HG03354 (cell line): Measurements from ENCODE around the gene FRA10AC1.
A peak's percentile ranks its signal among the peaks of the same experiment; 100 is the strongest.

ENCODE experiments used
- ATAC-seq: cut with Tn5 transposase; IDR thresholded peaks from one replicate; pipeline ENCODE4 v1.9.1; 2021; ENCODE audit warnings: mild to moderate bottlenecking; ENCODE audit not compliant: unreplicated experiment, poor library complexity, severe bottlenecking

Gene FRA10AC1, protein sequence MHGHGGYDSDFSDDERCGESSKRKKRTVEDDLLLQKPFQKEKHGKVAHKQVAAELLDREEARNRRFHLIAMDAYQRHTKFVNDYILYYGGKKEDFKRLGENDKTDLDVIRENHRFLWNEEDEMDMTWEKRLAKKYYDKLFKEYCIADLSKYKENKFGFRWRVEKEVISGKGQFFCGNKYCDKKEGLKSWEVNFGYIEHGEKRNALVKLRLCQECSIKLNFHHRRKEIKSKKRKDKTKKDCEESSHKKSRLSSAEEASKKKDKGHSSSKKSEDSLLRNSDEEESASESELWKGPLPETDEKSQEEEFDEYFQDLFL

DNA sequence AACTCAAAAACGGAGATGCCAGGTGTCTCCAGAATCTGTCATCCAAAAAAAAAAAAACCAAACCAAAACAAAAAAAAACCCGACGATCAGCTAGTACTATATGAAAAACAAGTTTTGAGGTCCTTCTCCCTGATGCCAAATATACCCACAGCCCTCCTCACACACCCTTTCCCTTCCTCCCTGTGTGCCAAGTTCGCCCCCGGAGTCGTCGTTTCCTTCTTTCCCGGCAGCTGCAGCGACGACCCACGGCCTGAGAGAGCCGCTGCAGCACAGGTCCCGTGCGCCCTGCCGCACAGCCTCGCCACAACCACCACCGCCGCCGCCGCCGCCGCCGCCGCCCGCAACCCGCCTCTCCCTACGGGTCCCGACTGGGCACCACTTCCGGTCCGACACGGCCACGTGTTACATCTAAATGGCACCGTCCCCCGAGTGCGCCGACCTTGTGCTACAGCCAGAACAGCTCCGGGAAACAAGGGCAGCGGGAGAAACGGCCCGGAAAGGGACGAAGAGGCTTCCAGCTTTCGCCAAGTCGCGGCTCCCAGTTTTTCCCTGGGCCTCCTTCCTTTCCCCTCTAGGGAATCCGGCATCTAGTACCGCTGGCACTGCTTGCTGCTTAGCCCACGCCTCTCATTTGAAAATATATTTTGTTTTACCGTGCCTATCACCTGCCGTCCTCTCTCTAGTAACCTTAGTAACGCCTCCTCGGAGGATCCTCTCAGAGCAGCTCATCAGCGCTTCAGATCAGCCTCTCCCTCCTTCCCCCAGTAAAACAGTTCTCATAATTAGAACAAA, at the start of gene FRA10AC1:
TSS of gene FRA10AC1 (minus strand) at position 383 of the 792 bp plus-strand sequence. CDS start 2,486 bp downstream, outside the sequence.
- ATAC-seq = peak; percentile 84

DNA sequence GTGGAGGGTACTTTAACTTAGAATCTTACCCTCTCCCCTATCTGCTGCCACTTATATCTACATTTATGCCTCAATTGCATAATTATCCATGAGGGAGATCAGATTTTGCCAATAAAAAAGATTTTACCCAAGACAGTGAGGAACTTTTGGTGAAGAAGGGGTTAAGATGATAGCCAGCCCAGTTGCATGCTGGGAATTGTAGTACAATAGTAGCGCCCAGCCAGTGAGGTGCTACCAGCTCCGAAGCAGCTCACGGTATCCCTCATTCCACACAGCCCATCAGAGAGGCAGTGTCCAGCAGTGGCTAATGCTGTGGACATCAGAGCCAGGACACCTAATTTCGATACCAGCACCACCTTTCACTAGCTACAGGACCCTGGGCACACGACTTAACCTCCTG, 49.4 kb upstream of the FRA10AC1 start:
- ATAC-seq = no peak

DNA sequence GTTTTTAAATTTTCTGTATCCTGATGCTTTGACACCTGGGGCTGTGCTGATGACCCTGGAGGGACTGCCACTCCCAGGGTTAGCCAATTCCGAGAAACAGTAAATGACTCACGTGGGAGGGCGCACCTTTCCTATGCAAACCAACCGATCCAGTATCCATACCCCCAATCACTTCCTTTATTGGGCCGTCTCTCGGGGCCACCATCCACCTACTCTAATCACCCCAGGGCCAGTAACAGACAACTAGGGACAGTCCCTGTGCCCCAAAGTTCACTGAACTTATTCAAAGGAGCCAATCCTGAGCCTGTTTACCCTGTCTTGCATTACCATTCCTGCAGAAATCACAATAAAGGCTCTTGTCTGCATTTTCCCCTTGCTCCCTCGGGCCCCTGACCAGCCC, 48.7 kb upstream of the FRA10AC1 start:
- no peak for ATAC-seq

DNA sequence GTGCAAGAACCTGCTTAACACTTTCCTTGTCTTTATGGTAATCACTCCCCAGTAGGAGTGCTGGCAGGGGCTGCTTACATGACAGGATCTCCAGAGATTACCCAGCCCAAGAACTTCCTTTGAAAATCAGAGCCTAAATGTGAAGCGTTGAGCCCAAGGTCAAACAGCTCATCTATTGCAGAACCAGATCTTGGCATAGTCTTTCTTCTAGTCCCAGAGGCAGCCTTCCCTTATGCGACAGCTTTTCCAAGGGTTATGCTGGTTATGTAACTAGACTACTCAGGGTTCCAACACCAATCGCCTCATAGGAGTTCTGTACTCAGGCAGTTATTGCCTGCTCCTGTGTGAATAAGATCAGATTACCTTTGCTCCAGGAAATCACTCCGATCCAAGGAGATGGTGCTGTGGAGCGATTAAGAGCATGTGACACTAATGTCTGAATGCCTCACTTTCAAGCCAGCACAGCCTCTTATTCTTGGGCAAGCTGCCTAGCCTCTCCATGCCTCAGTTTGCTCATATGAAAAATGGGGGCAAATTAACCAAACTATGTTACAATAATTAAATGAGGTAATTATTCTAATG, 46.9 kb upstream of the FRA10AC1 start:
- ATAC-seq = no peak

DNA sequence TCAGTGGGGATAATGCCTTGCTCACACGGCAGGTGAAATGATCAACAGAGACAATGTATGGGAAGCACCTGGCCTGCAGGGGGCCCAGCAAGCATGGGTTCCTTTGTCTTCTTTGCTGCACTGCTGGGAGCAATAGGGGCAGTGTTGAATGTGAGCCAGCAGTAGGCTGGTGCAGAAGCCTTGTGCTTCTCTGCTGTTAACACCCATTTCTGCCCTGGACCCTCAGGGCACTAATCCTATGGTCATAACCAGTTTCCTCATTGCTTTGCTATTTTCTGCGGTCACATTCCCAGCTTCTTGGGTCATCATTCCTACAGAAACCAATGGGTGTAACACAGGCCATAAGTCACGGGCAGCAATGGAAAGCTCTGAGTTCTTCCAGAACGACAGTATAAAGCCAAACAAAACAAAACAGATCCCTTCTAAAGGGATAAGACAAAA, 44.5 kb upstream of the FRA10AC1 start:
- ATAC-seq = no peak

DNA sequence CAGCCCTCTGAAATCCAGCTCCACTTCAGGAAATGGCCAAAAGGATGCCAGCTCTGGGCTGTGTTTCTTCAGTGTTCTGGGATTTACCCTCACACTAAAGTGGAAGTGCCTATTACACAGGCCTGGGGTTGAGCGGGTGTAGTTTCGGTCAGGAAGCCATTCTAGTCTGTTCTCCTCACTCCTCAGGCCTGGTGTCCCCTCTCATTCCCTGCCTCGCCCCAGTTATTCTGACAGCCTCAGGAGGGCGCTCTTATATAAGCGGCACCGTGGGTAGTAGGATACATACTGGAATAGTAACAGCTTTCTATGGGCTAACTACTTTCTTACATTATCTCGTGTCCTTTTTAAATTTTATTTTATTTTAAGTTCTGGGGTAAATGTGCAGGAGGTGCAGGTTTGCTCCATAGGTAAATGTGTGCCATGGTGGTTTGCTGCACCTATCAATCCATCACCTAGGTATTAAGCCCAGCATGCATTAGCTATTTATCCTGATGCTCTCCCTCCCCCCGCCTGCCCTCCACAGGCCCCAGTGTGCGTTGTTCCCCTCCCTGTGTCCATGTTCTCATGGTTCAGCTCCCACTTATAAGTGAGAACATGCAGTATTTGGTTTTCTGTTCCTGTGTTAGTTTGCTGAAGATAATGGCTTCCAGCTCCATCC, 43.1 kb upstream of the FRA10AC1 start:
- no peak for ATAC-seq

DNA sequence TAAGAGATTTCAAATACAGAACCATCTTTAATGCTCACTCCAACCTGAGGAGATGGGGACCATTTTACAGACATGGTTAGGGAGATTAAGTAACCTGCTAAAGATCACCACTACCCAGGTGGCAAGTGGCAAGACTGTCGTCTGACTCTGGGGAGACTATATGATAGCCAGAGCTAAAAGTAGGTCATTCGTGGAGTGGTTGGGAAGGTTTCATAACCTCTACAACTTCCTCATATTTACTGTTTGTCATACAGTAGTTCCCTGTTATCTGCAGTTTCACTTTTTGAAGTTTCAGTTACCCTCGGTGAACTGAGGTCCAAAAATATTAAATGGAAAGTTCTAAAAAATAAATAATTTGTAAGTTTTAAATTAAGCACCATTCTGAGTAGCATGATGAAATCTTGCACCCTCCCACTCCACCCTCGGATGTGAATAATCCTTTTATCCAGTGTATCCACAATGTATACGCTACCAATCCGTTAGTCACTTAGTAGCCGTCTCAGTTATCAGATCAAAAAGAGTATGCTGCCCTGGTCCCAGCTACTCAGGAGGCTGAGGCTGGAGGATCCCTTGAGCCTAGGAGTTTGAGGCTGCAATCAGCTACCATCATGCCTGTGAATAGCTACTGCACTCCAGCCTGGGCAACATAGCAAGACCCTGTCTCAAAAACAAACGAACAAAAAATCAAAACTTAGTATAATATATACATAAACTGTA, 40.4 kb upstream of the FRA10AC1 start:
- peak; percentile 83 for ATAC-seq

DNA sequence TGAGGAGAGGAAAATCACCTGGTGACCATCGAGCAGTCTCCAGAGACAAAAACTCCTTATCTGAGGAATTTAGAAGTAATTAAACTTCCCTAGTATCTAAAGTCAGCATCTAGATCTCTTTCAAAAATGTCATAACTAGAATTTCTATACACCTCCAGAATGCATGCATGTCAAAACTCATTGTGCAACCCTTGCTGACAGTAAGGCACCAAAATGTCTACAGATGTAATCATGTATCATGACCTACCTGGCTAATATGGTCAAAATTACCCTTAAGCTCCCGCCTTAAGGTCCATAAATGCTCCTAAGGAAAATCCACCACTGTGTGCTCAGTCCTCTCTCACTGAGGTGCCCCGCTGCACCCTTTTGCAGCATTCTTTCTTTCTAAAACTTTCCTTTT, 39.0 kb upstream of the FRA10AC1 start:
- ATAC-seq = no peak

DNA sequence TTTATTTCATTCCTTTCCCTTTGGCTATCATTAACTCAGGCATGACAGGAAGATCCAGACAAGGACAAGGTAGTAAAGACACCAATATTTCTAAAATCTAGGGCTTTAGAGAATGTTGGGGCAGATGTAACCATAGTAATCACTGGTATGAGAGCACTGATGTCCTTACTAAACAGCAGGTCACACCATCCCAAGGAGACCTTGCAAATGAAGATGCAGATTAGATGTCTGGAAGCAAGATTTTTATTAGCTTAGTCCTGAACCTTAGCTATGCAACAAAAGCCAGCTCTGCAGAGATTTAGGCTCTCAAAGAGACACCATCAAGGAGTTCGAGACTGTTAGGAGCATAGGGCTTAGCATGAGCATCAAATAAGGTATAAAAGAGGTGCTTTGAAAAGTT, 23.6 kb upstream of the FRA10AC1 start:
- no peak for ATAC-seq

DNA sequence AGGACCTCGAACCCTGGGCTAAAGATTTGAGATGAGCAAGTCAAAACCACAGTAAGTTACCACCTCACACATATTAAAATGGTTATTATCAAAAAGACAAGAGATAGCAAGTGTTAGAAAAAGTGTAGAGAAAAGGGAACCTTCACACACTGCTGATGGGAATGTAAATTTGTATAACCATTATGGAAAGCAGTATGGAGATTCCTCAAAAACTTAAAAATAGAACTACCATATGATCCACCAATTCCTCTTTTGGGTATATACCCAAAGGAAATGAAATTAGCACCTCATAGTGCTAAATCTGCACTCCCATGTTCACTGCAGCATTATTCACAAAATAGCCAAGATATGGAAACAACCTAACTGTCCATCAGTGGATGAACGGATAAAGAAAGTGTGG, 20.8 kb upstream of the FRA10AC1 start:
- no peak for ATAC-seq

DNA sequence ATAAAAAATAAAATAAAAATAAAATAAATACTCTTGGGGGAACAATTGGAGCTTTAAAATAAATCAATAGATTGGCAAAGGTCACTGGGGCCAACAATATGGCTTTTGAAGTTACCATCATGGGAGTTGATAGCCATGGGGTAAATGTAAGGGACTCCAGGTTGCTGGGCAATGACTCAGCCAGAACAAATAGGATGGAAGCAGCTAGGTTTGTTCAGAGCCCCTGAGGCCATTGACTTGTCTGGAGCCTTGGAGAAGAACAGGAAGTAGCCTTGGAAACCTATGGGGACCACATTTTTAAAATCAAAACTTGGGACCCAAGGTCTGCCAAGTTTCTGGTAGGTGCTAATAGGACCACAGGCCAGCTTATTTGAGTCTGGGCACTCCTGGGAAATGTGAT, 20.2 kb upstream of the FRA10AC1 start:
- ATAC-seq = no peak

DNA sequence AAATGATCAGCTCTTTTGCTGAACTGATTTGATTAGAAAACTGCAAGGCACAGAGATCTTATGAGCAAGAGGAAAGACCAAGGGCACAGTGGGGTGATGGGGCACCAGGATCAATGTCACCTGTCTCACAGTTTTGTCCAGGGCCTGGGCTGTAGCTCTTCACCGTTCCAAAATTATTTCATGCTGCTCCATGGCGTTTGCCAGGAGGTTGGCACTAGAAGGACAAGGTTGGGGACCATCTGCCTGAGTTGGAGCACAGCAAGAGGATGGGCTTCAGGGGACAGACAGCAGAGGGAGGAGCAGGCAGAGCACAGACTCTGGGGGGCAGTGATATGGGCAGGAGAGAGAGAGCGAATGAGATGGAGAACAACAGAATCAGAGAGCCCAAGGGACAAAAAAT, 17.5 kb upstream of the FRA10AC1 start:
- no peak for ATAC-seq

DNA sequence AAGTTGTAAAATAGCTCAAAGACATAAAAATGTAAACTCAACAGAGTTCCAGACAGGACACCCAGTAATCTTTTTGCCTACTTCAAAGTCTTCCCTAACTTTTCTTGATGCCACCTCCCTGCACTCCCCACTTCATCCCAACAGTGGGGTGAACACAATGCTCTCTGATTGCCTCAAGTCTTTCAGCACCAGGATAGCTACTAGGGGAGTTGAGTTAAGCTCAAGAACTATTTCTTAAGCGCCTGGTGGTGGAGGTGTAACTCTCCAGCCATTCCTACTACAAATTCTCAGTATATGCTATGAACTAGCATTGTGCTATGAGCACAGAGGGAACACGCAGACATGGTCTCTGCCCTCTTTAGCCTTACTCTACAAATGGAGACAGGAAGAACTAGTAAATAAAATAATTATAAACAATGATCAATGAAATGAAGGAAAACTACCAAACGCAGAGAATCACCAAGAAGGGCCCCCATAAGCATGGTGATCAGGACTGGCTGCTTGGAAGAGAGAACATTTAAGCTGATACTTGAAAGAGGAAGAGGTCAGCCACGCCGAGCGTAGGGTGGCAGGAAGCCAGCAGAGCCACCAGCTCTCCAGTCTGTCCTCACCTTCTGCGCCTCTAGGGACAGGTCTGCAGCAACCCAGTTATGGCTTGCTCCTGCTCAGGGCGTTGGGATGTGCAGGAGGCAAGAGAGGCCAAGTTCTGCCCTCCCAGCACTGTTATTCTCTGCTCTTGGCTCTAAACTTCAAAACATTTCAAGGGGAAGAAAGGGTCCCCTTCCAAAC, 16.7 kb upstream of the FRA10AC1 start:
- peak; percentile 54 for ATAC-seq

DNA sequence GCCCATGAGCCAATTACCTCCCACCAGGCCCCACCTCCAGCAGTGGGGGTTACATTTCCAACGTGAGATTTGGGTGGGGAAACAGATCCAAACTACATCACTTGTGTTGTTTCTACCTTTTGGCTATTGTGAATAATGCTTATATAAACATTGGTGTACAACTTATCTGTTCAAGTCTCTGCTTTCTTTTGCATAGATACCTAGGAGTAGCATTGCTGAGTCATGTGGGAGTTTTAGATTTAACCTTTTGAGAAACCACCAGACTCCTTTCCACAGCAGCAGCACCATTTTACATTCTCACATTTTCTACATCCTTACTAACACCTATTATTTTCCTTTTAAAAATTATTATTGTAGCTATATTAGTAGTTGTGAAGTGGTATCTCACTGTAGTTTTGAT, 14.4 kb upstream of the FRA10AC1 start:
- ATAC-seq = no peak

DNA sequence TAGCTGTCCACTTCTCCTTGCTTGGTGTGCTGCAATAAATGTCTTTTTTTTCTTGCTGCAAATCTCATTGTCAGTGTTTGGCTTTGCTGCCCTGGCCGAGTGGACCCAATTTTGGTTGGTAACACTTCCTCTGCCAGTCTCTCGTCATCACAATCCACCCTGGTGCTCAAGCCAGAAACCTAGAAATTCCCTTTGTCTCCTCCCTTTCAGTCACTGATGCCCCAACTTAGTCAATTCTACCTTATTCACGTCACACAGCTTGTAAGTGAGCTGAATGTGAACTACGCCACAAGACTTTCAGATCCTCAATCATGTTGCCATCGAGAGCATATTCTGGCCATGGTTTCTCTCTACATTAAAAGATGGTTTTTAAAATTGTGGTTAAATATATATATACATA, 13.0 kb upstream of the FRA10AC1 start:
- ATAC-seq = peak; percentile 91

DNA sequence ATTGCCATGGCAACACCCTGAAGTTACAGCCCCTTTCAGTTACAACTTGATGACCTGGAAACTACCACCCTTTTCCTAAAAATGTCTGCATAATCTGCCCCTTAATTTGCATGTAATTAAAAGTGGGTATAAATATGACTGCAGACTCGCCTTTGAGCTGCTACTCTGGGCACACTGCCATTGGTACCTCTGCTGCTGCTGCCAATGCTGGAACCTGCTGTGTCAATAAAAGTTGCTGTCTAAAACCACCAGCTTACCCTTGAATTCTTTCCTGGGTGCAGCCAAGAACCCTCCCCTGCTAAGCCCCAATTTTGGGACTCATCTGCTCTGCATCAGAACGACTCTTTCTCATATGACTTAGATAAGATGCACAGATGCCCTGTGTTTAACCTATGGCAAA, 10.2 kb upstream of the FRA10AC1 start:
- no peak for ATAC-seq

DNA sequence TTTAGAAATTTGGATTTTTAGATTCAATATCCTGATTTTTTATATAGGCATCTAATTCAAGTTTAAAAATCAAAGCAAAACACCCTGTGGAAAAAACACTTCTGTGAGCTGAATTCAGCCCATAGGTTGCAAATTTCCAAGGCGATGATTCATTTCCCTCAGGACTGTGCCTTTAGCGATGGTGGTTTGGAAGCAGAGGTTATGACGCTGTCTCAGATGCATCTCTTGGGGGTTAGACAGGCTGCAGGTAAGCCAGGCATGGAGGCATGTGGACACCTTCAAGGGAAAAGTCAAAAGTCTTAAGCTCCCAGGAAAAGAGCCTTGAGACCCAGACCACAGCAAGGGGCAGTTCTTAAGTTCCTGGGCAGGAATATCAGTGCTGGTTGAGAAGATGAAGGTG, 9.5 kb upstream of the FRA10AC1 start:
- no peak for ATAC-seq

DNA sequence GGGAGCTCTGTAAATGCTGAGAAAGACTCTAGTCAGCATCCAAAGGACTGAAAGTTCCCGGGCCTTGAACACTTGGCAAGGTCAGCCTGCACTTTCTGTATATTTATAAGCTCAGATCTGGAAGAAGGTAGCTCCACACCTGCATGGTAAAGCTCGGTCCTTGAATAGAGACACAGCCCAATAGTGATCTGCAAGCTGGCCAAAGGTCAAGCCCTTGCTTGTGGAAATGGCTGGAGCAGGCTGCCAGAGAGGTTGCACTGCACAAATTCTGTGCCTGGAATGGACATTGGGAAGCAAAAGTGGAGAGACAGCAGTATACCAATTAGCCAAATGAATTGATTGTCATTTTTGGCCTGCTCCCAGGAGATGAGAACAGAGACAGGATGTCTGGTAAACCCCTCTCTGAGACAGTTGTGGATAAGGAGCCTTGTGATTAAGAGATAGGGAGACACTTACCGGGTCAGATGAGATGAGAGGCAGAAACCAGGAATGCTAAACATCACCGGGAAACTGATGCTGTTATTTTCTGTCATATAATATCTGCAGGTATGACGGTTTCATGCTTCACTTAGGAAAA, 8.0 kb upstream of the FRA10AC1 start:
- no peak for ATAC-seq

DNA sequence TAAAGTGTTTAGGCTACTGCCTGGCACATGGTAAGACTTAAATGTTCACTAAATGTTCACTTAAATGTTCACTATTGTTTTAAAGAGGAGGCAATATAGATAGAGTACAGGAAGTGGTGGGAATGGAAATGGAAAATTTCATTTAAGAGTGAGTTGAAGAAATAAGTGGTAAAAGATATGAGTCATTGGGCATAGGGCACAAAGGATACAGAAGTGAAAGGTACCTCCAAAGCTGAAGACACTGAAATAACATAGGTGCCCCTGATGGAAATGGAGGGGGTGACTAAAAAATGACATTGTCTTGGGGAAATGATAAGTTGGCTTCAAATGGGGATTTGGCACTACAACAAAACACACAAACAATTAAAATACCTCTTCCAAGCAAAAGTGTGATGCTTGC, 5.2 kb upstream of the FRA10AC1 start:
- ATAC-seq = no peak
